Measurements from ENCODE around the gene CEP76. TPM values are rescaled to one million over a fixed set of nuclear protein-coding genes. Genes with fewer than 3 reads are reported as not detected.

CEP76 gene
- total RNA-seq, 1 experiment from 2014 or later, result 12.9 TPM

- Histone ChIP-seq H3K4me1 (ENCODE audit: control insufficient read depth, insufficient read depth, low read length) (peaks cover 5% of the 10 kb centered on the region; the same call in 1 of the 2 replicates), H3K9me3 (ENCODE audit: control insufficient read depth, insufficient read depth, low read depth, low read length) (no peaks in the 10 kb centered on the region), H3K36me3 (ENCODE audit: control insufficient read depth, insufficient read depth, low read length) (no peaks in the 10 kb centered on the region), H3K27ac (ENCODE audit: low read length) (no peak overlapping the region), H3K27me3 (ENCODE audit: control insufficient read depth, insufficient read depth, low read length) (no peaks in the 10 kb centered on the region), H3K4me3 (ENCODE audit: low read depth in 2 of 2, low read length in 2 of 2) (no peak overlapping the region)
- BruUV-seq (replicated peaks), result no TSS peak
- DNase-seq (ENCODE audit: low read depth, low spot score) (peak; percentile 51), ATAC-seq (peak; percentile 80)
- ChIA-PET POLR2A (interaction anchor here (0.5 to 0.6 kb wide), 2 partner anchors 11 to 17 kb away, joined by 3 to 11 read pairs; no protein-coding TSS in a partner anchor), CTCF (interaction anchor here (0.6 to 1.8 kb wide), 4 partner anchors 172 to 317 kb away, joined by 3 to 7 read pairs (median 3); no protein-coding TSS in a partner anchor)
- TF ChIP-seq, protein P1, sequence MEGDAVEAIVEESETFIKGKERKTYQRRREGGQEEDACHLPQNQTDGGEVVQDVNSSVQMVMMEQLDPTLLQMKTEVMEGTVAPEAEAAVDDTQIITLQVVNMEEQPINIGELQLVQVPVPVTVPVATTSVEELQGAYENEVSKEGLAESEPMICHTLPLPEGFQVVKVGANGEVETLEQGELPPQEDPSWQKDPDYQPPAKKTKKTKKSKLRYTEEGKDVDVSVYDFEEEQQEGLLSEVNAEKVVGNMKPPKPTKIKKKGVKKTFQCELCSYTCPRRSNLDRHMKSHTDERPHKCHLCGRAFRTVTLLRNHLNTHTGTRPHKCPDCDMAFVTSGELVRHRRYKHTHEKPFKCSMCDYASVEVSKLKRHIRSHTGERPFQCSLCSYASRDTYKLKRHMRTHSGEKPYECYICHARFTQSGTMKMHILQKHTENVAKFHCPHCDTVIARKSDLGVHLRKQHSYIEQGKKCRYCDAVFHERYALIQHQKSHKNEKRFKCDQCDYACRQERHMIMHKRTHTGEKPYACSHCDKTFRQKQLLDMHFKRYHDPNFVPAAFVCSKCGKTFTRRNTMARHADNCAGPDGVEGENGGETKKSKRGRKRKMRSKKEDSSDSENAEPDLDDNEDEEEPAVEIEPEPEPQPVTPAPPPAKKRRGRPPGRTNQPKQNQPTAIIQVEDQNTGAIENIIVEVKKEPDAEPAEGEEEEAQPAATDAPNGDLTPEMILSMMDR (IDR thresholded peaks at IDR 0.05), result no peak; the same call in 1 of the 2 replicates
- TF ChIP-seq POLR2AphosphoS5 (IDR thresholded peaks at IDR 0.05; ENCODE audit: low read depth, low read length), result no peak
- intact Hi-C loops (cut with micrococcal nuclease; ENCODE audit: unreplicated experiment), result loop anchor here (1.0 kb wide), 1 partner anchor 190 kb away; no protein-coding TSS in a partner anchor
- in situ Hi-C loops (cut with HindIII; ENCODE audit: low pct_unique_long_range_greater_than_20kb, low sequenced_read_pairs), result no loop called here
These were observed 41.6 kb upstream of the CEP76 start for GRCh38 chr18:12744103-12744502.

- H3K36me3 ChIP-seq (ENCODE audit: control insufficient read depth, insufficient read depth, low read length), result no peaks in the 10 kb centered on the region
- H3K9me3 ChIP-seq (ENCODE audit: control insufficient read depth, insufficient read depth, low read depth, low read length), result no peaks in the 10 kb centered on the region
- peaks cover 5% of the 10 kb centered on the region; the same call in 1 of the 2 replicates for H3K4me1 ChIP-seq (ENCODE audit: control insufficient read depth, insufficient read depth, low read length)
- BruUV-seq (replicated peaks), result no TSS peak
- H3K27ac ChIP-seq (ENCODE audit: low read length), result no peak overlapping the region
- in situ Hi-C loops (cut with HindIII; ENCODE audit: low pct_unique_long_range_greater_than_20kb, low sequenced_read_pairs), result no loop called here
- intact Hi-C loops (cut with micrococcal nuclease; ENCODE audit: unreplicated experiment), result no loop called here
- ChIA-PET CTCF (interaction anchor here (0.9 kb wide), 1 partner anchor 192 kb away, joined by 3 read pairs; no protein-coding TSS in a partner anchor), POLR2A (no interaction called here)
- H3K27me3 ChIP-seq (ENCODE audit: control insufficient read depth, insufficient read depth, low read length), result no peaks in the 10 kb centered on the region
- DNase-seq (ENCODE audit: low read depth, low spot score) (no peak), ATAC-seq (no peak)
- no peak overlapping the region for H3K4me3 ChIP-seq (ENCODE audit: low read depth in 2 of 2, low read length in 2 of 2)
- no peak for TF ChIP-seq TCF7L2 (IDR thresholded peaks at IDR 0.05; ENCODE audit: low read depth, low read length)
- TF ChIP-seq, protein P1 (IDR thresholded peaks at IDR 0.05), result no peak
- no peak for TF ChIP-seq REST (IDR thresholded peaks at IDR 0.05; ENCODE audit: insufficient read depth in 1 of 2, low read depth in 2 of 2, low read length in 1 of 2)
- no peak for TF ChIP-seq SIN3A (IDR thresholded peaks at IDR 0.05; ENCODE audit: borderline replicate concordance, insufficient read depth, low read depth, low read length)
- no peak for TF ChIP-seq POLR2AphosphoS5 (IDR thresholded peaks at IDR 0.05; ENCODE audit: low read depth, low read length)
These were observed 39.9 kb upstream of the CEP76 start for GRCh38 chr18:12742453-12742852.
